ENCODE data around the gene SMIM43. TPM values are rescaled to one million over a fixed set of nuclear protein-coding genes. Genes with fewer than 3 reads are reported as not detected.

Gene SMIM43
- under 1 TPM in 1 of 2 donors, not detected in 1; 0.17 TPM for total RNA-seq
- long read RNA-seq, partial matches to known transcripts: 0 of 1 reads
- long read RNA-seq, other reads (novel, unspliced or antisense): 0 of 1 reads

GRCh38 chr4:121764702-121765367, at the start of gene SMIM43:
SMIM43 (minus strand) TSS chr4:121765164; CDS start chr4:121765105, 59 bp downstream.
- intact Hi-C loops (cut with DNase I, micrococcal nuclease): no loop called here
- DNase-seq (no peak), ATAC-seq (no peak)

GRCh38 chr4:121814756-121815155, 49.8 kb upstream of the SMIM43 start:
- ATAC-seq (no peak), DNase-seq (no peak)
- intact Hi-C loops (cut with DNase I, micrococcal nuclease): no loop called here

- intact Hi-C loops (cut with DNase I, micrococcal nuclease): no loop called here
- ATAC-seq: no peak
- DNase-seq: no peak
Measured at GRCh38 chr4:121811122-121811521, 46.2 kb upstream of the SMIM43 start.

GRCh38 chr4:121806411-121806810, 41.4 kb upstream of the SMIM43 start:
- ATAC-seq (no peak), DNase-seq (no peak)
- intact Hi-C loops (cut with DNase I, micrococcal nuclease): no loop called here

- DNase-seq (no peak), ATAC-seq (no peak)
- intact Hi-C loops (cut with DNase I, micrococcal nuclease): no loop called here
Measured at GRCh38 chr4:121801715-121802075, 36.7 kb upstream of the SMIM43 start.

GRCh38 chr4:121800961-121801714, 36.2 kb upstream of the SMIM43 start, which contains the start of gene EXOSC9:
EXOSC9 (plus strand) TSS chr4:121801323; CDS start chr4:121801425, 102 bp downstream.
- intact Hi-C loops (cut with DNase I, micrococcal nuclease): no loop called here
- ATAC-seq (peak; percentile 99), DNase-seq (peak; percentile 93 to 94)

GRCh38 chr4:121800638-121800960, 35.6 kb upstream of the SMIM43 start:
- ATAC-seq: peak; percentile 13
- DNase-seq: no peak
- intact Hi-C loops (cut with DNase I, micrococcal nuclease): no loop called here

GRCh38 chr4:121799867-121800501, 35.0 kb upstream of the SMIM43 start:
- intact Hi-C loops (cut with DNase I, micrococcal nuclease): no loop called here
- ATAC-seq (no peak), DNase-seq (no peak)

GRCh38 chr4:121799208-121799823, 34.4 kb upstream of the SMIM43 start:
- intact Hi-C loops (cut with DNase I, micrococcal nuclease): no loop called here
- DNase-seq: no peak
- ATAC-seq: no peak

GRCh38 chr4:121796283-121796682, 31.3 kb upstream of the SMIM43 start:
- DNase-seq (no peak), ATAC-seq (no peak)
- intact Hi-C loops (cut with DNase I, micrococcal nuclease): no loop called here

GRCh38 chr4:121794505-121795188, 29.7 kb upstream of the SMIM43 start:
- DNase-seq (no peak), ATAC-seq (no peak)
- intact Hi-C loops (cut with DNase I, micrococcal nuclease): no loop called here

GRCh38 chr4:121792966-121793365, 28.0 kb upstream of the SMIM43 start:
- DNase-seq (no peak), ATAC-seq (no peak)
- intact Hi-C loops (cut with DNase I, micrococcal nuclease): no loop called here

- ATAC-seq: no peak
- intact Hi-C loops (cut with DNase I, micrococcal nuclease): no loop called here
- DNase-seq: no peak
Measured at GRCh38 chr4:121791481-121791880, 26.5 kb upstream of the SMIM43 start.

- intact Hi-C loops (cut with DNase I, micrococcal nuclease): no loop called here
- ATAC-seq (no peak), DNase-seq (no peak)
Measured at GRCh38 chr4:121790976-121791375, 26.0 kb upstream of the SMIM43 start.

- intact Hi-C loops (cut with DNase I, micrococcal nuclease): no loop called here
- DNase-seq (no peak), ATAC-seq (no peak)
Measured at GRCh38 chr4:121789960-121790829, 25.2 kb upstream of the SMIM43 start.

GRCh38 chr4:121789455-121789854, 24.5 kb upstream of the SMIM43 start:
- intact Hi-C loops (cut with DNase I, micrococcal nuclease): no loop called here
- DNase-seq (no peak), ATAC-seq (no peak)

GRCh38 chr4:121788896-121789295, 23.9 kb upstream of the SMIM43 start:
- intact Hi-C loops (cut with DNase I, micrococcal nuclease): no loop called here
- DNase-seq (no peak), ATAC-seq (no peak)

GRCh38 chr4:121786221-121786620, 21.3 kb upstream of the SMIM43 start:
- intact Hi-C loops (cut with DNase I, micrococcal nuclease): no loop called here
- DNase-seq (no peak), ATAC-seq (no peak)
